Liver (tissue), 9 donors: ENCODE data around the gene CDK15. TPM values are rescaled to one million over a fixed set of nuclear protein-coding genes. Genes with fewer than 3 reads are reported as not detected.

Source experiments
- DNase-seq: peaks from one replicate; pipeline ENCODE4 v3.0.0-alpha.2; 2017; ENCODE audit warnings: low spot score
- H3K27ac ChIP-seq, 2 donors: one replicate each; pipeline ENCODE4 v1.7.0; 2013; ENCODE audit warnings: inconsistent platforms in 2 of 2, low read length in 2 of 2, control low read depth in 1 of 2, low read depth in 1 of 2, mild to moderate bottlenecking in 1 of 2
- H3K27me3 ChIP-seq, 4 donors: one replicate each; pipeline versions ENCODE4 v1.6.1 to v1.7.0; 2013; ENCODE audit warnings: low read length in 3 of 4, inconsistent platforms in 1 of 4, mild to moderate bottlenecking in 1 of 4, moderate library complexity in 1 of 4; ENCODE audit not compliant: control insufficient read depth in 4 of 4, insufficient read depth in 4 of 4
- H3K36me3 ChIP-seq, 4 donors: one replicate each; pipeline versions ENCODE4 v1.6.1 to v1.7.0; 2013; ENCODE audit warnings: low read length in 3 of 4, mild to moderate bottlenecking in 3 of 4, low read depth in 1 of 4, moderate library complexity in 1 of 4; ENCODE audit not compliant: control insufficient read depth in 4 of 4, insufficient read depth in 3 of 4
- H3K4me1 ChIP-seq, 4 donors: one replicate each; pipeline versions ENCODE4 v1.6.1 to v1.7.0; 2013; ENCODE audit warnings: low read length in 3 of 4, mild to moderate bottlenecking in 3 of 4, moderate library complexity in 1 of 4; ENCODE audit not compliant: control insufficient read depth in 4 of 4, insufficient read depth in 4 of 4
- H3K4me3 ChIP-seq, 3 donors: one replicate each; pipeline versions ENCODE4 v1.6.1 to v1.7.0; 2013; ENCODE audit warnings: low read length in 3 of 3, control low read depth in 1 of 3, low read depth in 1 of 3, mild to moderate bottlenecking in 1 of 3
- H3K9ac ChIP-seq, 2 donors: one replicate each; pipeline ENCODE4 v1.7.0; 2013; ENCODE audit warnings: low read length in 2 of 2, mild to moderate bottlenecking in 2 of 2, moderate library complexity in 2 of 2, control low read depth in 1 of 2, low read depth in 1 of 2
- H3K9me3 ChIP-seq, 4 donors: one replicate each; pipeline versions ENCODE4 v1.6.1 to v1.7.0; 2013; ENCODE audit warnings: low read length in 3 of 4; ENCODE audit not compliant: control insufficient read depth in 4 of 4
- ATF3 ChIP-seq: IDR thresholded peaks from 2 replicates; pipeline ENCODE4 v1.6.1; 2016; ENCODE audit warnings: antibody characterized with exemption
- CTCF ChIP-seq: fragments of 150-350 bp; IDR thresholded peaks from 2 replicates; pipeline ENCODE4 v1.5.1; 2017; ENCODE audit warnings: improper control_type of control experiment, low read depth, low read length; ENCODE audit not compliant: missing input control
- FOXA1 ChIP-seq: IDR thresholded peaks from 2 replicates; pipeline ENCODE4 v1.6.1; 2016; ENCODE audit warnings: antibody characterized with exemption
- FOXA2 ChIP-seq: IDR thresholded peaks from 2 replicates; pipeline ENCODE4 v1.6.1; 2016; ENCODE audit warnings: antibody characterized with exemption
- JUND ChIP-seq, 2 donors: IDR thresholded peaks; 2 replicates each; pipeline ENCODE4 v1.6.1; 2016; ENCODE audit warnings: antibody characterized with exemption in 2 of 2
- NR2F2 ChIP-seq: IDR thresholded peaks from 2 replicates; pipeline ENCODE4 v1.6.1; 2016; ENCODE audit warnings: antibody characterized with exemption
- RAD21 ChIP-seq, 2 donors: IDR thresholded peaks; 2 replicates each; pipeline ENCODE4 v1.6.1; 2016; ENCODE audit warnings: antibody characterized with exemption in 2 of 2, mild to moderate bottlenecking in 2 of 2
- REST ChIP-seq: IDR thresholded peaks from 2 replicates; pipeline ENCODE4 v1.6.1; 2016; ENCODE audit warnings: antibody characterized with exemption, mild to moderate bottlenecking
- RXRA ChIP-seq, 2 donors: IDR thresholded peaks; 2 replicates each; pipeline ENCODE4 v1.6.1; 2017 to 2018; ENCODE audit warnings: antibody characterized with exemption in 2 of 2, mild to moderate bottlenecking in 1 of 2
- SP1 ChIP-seq: IDR thresholded peaks from 2 replicates; pipeline ENCODE4 v1.6.1; 2018; ENCODE audit warnings: antibody characterized with exemption, mild to moderate bottlenecking
- TAF1 ChIP-seq: conservative IDR thresholded peaks from 2 replicates; pipeline ENCODE4 v1.6.1; 2016; ENCODE audit warnings: antibody characterized with exemption, mild to moderate bottlenecking
- YY1 ChIP-seq: IDR thresholded peaks from 2 replicates; pipeline ENCODE4 v1.6.1; 2016; ENCODE audit warnings: antibody characterized with exemption, mild to moderate bottlenecking
- WGBS: extraction: QIAGEN DNeasy Blood & Tissue Kit; methylation state at CpG from one replicate; pipeline ENCODE4 v1.1.7; 2013; 5-methylcytosine and 5-hydroxymethylcytosine counted together
- polyA plus RNA-seq, 2 donors: library from polyadenylated mRNA; stranded (reverse) in 1 of 2; unstranded in 1 of 2; fragments of 200-250 nt in 1 of 2; fragments of >200 nt in 1 of 2; fragmentation: Nextera tagmentation in 1 of 2; extraction: Ambion mirVana in 1 of 2; gene quantifications; one replicate each; pipeline versions ENCODE4 v1.2.1 to v1.2.3, GENCODE V29; 2013 to 2015
- total RNA-seq, 2 donors: library from RNA; depleted of rRNA; stranded (reverse); fragments of >200 nt; gene quantifications; one replicate each; pipeline ENCODE4 v1.2.3, GENCODE V29; 2014
- TF ChIP-seq, protein P1 (sequence below): IDR thresholded peaks from 2 replicates; pipeline ENCODE4 v1.6.1; 2016; ENCODE audit warnings: antibody characterized with exemption
- TF ChIP-seq, protein P2 (sequence below): IDR thresholded peaks from 2 replicates; pipeline ENCODE4 v1.6.1; 2016; ENCODE audit warnings: antibody characterized with exemption
- donor health status: healthy.
- donor health status: healthy.
- donor health status: healthy.
- donor health status: healthy.
- donor health status: healthy.

The CDK15 gene
- total and polyA plus RNA-seq, 4 donors, result under 0.01 to 0.47 (median 0.06) TPM; not detected in 1

DNA sequence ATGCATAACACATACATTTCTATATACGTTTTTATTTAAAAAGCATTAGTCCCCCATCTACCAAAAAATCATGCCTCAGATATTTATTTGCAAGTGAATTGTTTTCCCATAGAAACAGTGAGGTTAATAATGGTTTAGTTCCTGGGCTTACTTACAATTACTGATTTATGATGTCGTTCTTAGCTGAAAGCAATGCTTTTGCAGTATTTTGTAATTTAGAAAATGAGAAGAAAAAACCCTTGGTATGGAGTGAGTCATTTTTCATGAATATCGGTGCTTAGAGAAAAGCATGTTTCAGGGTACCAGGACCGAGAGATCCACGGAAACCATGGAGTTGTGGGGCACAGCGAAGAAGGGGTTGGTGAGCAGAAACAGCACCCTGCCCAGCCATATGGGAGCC lies 12.0 kb upstream of the CDK15 start:
- H3K36me3 ChIP-seq, result no peaks in the 10 kb centered on the region
- H3K4me3 ChIP-seq, result no peak overlapping the region
- H3K4me1 ChIP-seq, result peaks cover 0 to 4% (median 3%) of the 10 kb centered on the region in 4 donors
- no peak for DNase-seq
- no peaks in the 10 kb centered on the region for H3K27me3 ChIP-seq
- WGBS, result 91% methylated on average over 6 of the region's 6 CpGs
- no peak overlapping the region for H3K27ac ChIP-seq
- H3K9me3 ChIP-seq, result no peaks in the 10 kb centered on the region
- H3K9ac ChIP-seq, result no peak overlapping the region
- TF ChIP-seq NR2F2, result no peak
- no peak for TF ChIP-seq JUND (IDR thresholded peaks at IDR 0.05)
- no peak for TF ChIP-seq RAD21 (IDR thresholded peaks at IDR 0.05)
- no peak for TF ChIP-seq YY1
- TF ChIP-seq CTCF, result no peak
- no peak for TF ChIP-seq FOXA1
- TF ChIP-seq SP1, result no peak
- TF ChIP-seq TAF1, result no peak
- no peak for TF ChIP-seq RXRA (IDR thresholded peaks at IDR 0.05)
- TF ChIP-seq, protein P1, sequence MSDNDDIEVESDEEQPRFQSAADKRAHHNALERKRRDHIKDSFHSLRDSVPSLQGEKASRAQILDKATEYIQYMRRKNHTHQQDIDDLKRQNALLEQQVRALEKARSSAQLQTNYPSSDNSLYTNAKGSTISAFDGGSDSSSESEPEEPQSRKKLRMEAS, result no peak
- no peak for TF ChIP-seq ATF3
- no peak for TF ChIP-seq FOXA2
- TF ChIP-seq REST, result no peak

GRCh38 chr2:201795607-201796477 lies 10.5 kb upstream of the CDK15 start:
- no peak for DNase-seq
- H3K4me3 ChIP-seq, result no peak overlapping the region
- no peaks in the 10 kb centered on the region for H3K36me3 ChIP-seq
- H3K9me3 ChIP-seq, result no peaks in the 10 kb centered on the region
- H3K9ac ChIP-seq, result no peak overlapping the region
- H3K4me1 ChIP-seq, result no peaks in the 10 kb centered on the region
- H3K27me3 ChIP-seq, result peaks cover 0 to 3% (median 0%) of the 10 kb centered on the region in 4 donors
- H3K27ac ChIP-seq, result no peak overlapping the region
- TF ChIP-seq CTCF (peak; percentile 45), RAD21 (IDR thresholded peaks at IDR 0.05) (peak; percentile 70 to 80), TAF1 (no peak), REST (no peak)
- TF ChIP-seq, protein P2, sequence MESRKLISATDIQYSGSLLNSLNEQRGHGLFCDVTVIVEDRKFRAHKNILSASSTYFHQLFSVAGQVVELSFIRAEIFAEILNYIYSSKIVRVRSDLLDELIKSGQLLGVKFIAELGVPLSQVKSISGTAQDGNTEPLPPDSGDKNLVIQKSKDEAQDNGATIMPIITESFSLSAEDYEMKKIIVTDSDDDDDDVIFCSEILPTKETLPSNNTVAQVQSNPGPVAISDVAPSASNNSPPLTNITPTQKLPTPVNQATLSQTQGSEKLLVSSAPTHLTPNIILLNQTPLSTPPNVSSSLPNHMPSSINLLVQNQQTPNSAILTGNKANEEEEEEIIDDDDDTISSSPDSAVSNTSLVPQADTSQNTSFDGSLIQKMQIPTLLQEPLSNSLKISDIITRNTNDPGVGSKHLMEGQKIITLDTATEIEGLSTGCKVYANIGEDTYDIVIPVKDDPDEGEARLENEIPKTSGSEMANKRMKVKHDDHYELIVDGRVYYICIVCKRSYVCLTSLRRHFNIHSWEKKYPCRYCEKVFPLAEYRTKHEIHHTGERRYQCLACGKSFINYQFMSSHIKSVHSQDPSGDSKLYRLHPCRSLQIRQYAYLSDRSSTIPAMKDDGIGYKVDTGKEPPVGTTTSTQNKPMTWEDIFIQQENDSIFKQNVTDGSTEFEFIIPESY, result no peak
- WGBS, result 35% methylated on average over 5 of the region's 5 CpGs
